Measurements from ENCODE around the gene DHRS3.

Gene DHRS3

GRCh38 chr1:12609469-12610003 is 8.5 kb downstream of the DHRS3 start:
- Histone ChIP-seq H3K36me3 (ENCODE audit: control insufficient read depth, insufficient read depth, low read length) (no peaks in the 10 kb centered on the region), H3K4me3 (replicated peaks; ENCODE audit: low read depth, low read length) (no peak overlapping the region), H3K27me3 (replicated peaks; ENCODE audit: control insufficient read depth, insufficient read depth, low read length) (peaks cover 3% of the 10 kb centered on the region)
- TF ChIP-seq, protein P1, sequence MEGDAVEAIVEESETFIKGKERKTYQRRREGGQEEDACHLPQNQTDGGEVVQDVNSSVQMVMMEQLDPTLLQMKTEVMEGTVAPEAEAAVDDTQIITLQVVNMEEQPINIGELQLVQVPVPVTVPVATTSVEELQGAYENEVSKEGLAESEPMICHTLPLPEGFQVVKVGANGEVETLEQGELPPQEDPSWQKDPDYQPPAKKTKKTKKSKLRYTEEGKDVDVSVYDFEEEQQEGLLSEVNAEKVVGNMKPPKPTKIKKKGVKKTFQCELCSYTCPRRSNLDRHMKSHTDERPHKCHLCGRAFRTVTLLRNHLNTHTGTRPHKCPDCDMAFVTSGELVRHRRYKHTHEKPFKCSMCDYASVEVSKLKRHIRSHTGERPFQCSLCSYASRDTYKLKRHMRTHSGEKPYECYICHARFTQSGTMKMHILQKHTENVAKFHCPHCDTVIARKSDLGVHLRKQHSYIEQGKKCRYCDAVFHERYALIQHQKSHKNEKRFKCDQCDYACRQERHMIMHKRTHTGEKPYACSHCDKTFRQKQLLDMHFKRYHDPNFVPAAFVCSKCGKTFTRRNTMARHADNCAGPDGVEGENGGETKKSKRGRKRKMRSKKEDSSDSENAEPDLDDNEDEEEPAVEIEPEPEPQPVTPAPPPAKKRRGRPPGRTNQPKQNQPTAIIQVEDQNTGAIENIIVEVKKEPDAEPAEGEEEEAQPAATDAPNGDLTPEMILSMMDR (IDR thresholded peaks at IDR 0.05; ENCODE audit: insufficient read depth, low read length, poor library complexity, severe bottlenecking): no peak
- DNase-seq (ENCODE audit: extremely low read depth, insufficient read length): no peak

GRCh38 chr1:12608311-12608957 is 9.6 kb downstream of the DHRS3 start:
- DNase-seq (ENCODE audit: extremely low read depth, insufficient read length): no peak
- Histone ChIP-seq H3K36me3 (ENCODE audit: control insufficient read depth, insufficient read depth, low read length) (no peaks in the 10 kb centered on the region), H3K4me3 (replicated peaks; ENCODE audit: low read depth, low read length) (no peak overlapping the region), H3K27me3 (replicated peaks; ENCODE audit: control insufficient read depth, insufficient read depth, low read length) (peaks cover 3% of the 10 kb centered on the region)
- TF ChIP-seq, protein P1 (IDR thresholded peaks at IDR 0.05; ENCODE audit: insufficient read depth, low read length, poor library complexity, severe bottlenecking): no peak

GRCh38 chr1:12607263-12607662 is 10.7 kb downstream of the DHRS3 start:
- Histone ChIP-seq H3K4me3 (replicated peaks; ENCODE audit: low read depth, low read length) (no peak overlapping the region), H3K36me3 (ENCODE audit: control insufficient read depth, insufficient read depth, low read length) (no peaks in the 10 kb centered on the region), H3K27me3 (replicated peaks; ENCODE audit: control insufficient read depth, insufficient read depth, low read length) (peaks cover 3% of the 10 kb centered on the region)
- TF ChIP-seq, protein P1 (IDR thresholded peaks at IDR 0.05; ENCODE audit: insufficient read depth, low read length, poor library complexity, severe bottlenecking): no peak
- DNase-seq (ENCODE audit: extremely low read depth, insufficient read length): no peak

DNA sequence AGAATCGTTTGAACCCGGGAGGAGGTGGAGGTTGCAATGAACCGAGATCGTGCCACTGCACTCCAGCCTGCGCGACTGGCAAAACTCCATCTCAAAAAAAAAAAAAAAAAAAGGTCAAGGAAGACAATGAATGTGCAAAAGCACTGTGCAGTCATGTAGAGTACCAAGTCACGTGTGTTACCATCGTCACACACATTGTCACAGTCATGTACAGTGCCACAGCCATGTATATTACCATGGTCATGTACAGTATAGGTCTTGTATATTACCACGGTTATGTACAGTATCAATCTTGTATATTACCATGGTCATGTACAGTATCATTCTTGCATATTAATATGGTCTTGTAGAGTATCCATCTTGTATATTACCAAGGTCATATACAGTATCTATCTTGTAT is 13.0 kb downstream of the DHRS3 start:
- H3K36me3 ChIP-seq (ENCODE audit: control insufficient read depth, insufficient read depth, low read length): no peaks in the 10 kb centered on the region
- TF ChIP-seq, protein P1 (IDR thresholded peaks at IDR 0.05; ENCODE audit: insufficient read depth, low read length, poor library complexity, severe bottlenecking): no peak
- peaks cover 3% of the 10 kb centered on the region for H3K27me3 ChIP-seq (replicated peaks; ENCODE audit: control insufficient read depth, insufficient read depth, low read length)
- DNase-seq (ENCODE audit: extremely low read depth, insufficient read length): no peak
- no peak overlapping the region for H3K4me3 ChIP-seq (replicated peaks; ENCODE audit: low read depth, low read length)

GRCh38 chr1:12604114-12604874 is 13.7 kb downstream of the DHRS3 start:
- TF ChIP-seq, protein P1 (IDR thresholded peaks at IDR 0.05; ENCODE audit: insufficient read depth, low read length, poor library complexity, severe bottlenecking): no peak
- no peak for DNase-seq (ENCODE audit: extremely low read depth, insufficient read length)
- H3K4me3 ChIP-seq (replicated peaks; ENCODE audit: low read depth, low read length): no peak overlapping the region
- H3K36me3 ChIP-seq (ENCODE audit: control insufficient read depth, insufficient read depth, low read length): no peaks in the 10 kb centered on the region
- H3K27me3 ChIP-seq (replicated peaks; ENCODE audit: control insufficient read depth, insufficient read depth, low read length): no peaks in the 10 kb centered on the region; the same call in 1 of the 2 replicates
